Activated CD4-positive, alpha-beta memory T cell treated with anti-CD3 and anti-CD28 coated beads, Interleukin-2, amount 10 ng/mL, durations not matched to agents 7 days and 5 days (primary cell): ENCODE results near the gene UBE2H. TPM values are rescaled to one million over a fixed set of nuclear protein-coding genes. Genes with fewer than 3 reads are reported as not detected.

Experiments used
- CTCF ChIA-PET: fragments of 350-600 bp; sonication (Branson Sonifier 250); formaldehyde crosslinking; loops from one replicate; lab custom pipeline; 2021; ENCODE audit warnings: antibody characterized with exemption, inconsistent platforms; lab: Charles Lee
- POLR2A ChIA-PET: fragments of 350-600 bp; sonication (Branson Sonifier 250); formaldehyde crosslinking; loops from one replicate; lab custom pipeline; 2021; ENCODE audit warnings: antibody characterized with exemption; lab: Charles Lee
- DNase-seq: peaks from one replicate; pipeline ENCODE4 v3.0.0-alpha.2; 2020
- H3K27ac Mint-ChIP-seq: one replicate; pipeline ENCODE4 v1.8.0; 2021; ENCODE audit warnings: mild to moderate bottlenecking, mixed read lengths
- H3K27me3 Mint-ChIP-seq: one replicate; pipeline ENCODE4 v1.8.0; 2021; ENCODE audit warnings: mixed read lengths
- H3K36me3 Mint-ChIP-seq: one replicate; pipeline ENCODE4 v1.8.0; 2021; ENCODE audit warnings: low read depth, mixed read lengths
- H3K4me1 Mint-ChIP-seq: one replicate; pipeline ENCODE4 v1.8.0; 2021; ENCODE audit warnings: mixed read lengths
- H3K4me3 Mint-ChIP-seq: one replicate; pipeline ENCODE4 v1.8.0; 2021; ENCODE audit warnings: mild to moderate bottlenecking, mixed read lengths
- H3K9me3 Mint-ChIP-seq: one replicate; pipeline ENCODE4 v1.8.0; 2021; ENCODE audit warnings: mixed read lengths
- total RNA-seq, 2 experiments: library from RNA; stranded (reverse); gene quantifications; one replicate each; pipeline ENCODE4 v1.2.3, GENCODE V29; 2021

UBE2H gene
- total RNA-seq, 2 experiments from 2014 or later = 57.9 to 58.4 TPM

GRCh38 chr7:129855935-129856717, 96.6 kb downstream of the UBE2H start:
- POLR2A ChIA-PET = interaction anchor here (0.9 kb wide), 1 partner anchor 10 kb away, joined by 3 read pairs; no protein-coding TSS in a partner anchor
- CTCF ChIA-PET = interaction anchor here (0.7 kb wide), 1 partner anchor 15 kb away, joined by 3 read pairs; no protein-coding TSS in a partner anchor
- DNase-seq = no peak
- H3K4me1 Mint-ChIP-seq = peaks cover 57% of the 10 kb centered on the region
- H3K27me3 Mint-ChIP-seq = no peaks in the 10 kb centered on the region
- H3K9me3 Mint-ChIP-seq = no peaks in the 10 kb centered on the region
- H3K36me3 Mint-ChIP-seq = peaks cover 21% of the 10 kb centered on the region
- H3K4me3 Mint-ChIP-seq = no peak overlapping the region
- H3K27ac Mint-ChIP-seq = no peak overlapping the region

GRCh38 chr7:129855234-129855673, 97.5 kb downstream of the UBE2H start:
- CTCF ChIA-PET = no interaction called here
- peaks cover 52% of the 10 kb centered on the region for H3K4me1 Mint-ChIP-seq

GRCh38 chr7:129854401-129854800, 98.4 kb downstream of the UBE2H start:
- CTCF ChIA-PET = no interaction called here
- peaks cover 45% of the 10 kb centered on the region for H3K4me1 Mint-ChIP-seq
- POLR2A ChIA-PET = no interaction called here
- no peaks in the 10 kb centered on the region for H3K27me3 Mint-ChIP-seq
- H3K9me3 Mint-ChIP-seq = no peaks in the 10 kb centered on the region
- peaks cover 17% of the 10 kb centered on the region for H3K36me3 Mint-ChIP-seq
- DNase-seq = no peak
- H3K27ac Mint-ChIP-seq = no peak overlapping the region
- no peak overlapping the region for H3K4me3 Mint-ChIP-seq

More at GRCh38 chr7:129855234-129855673, 97.5 kb downstream of the UBE2H start:
- Mint-ChIP-seq H3K36me3 (peaks cover 17% of the 10 kb centered on the region), H3K27me3 (no peaks in the 10 kb centered on the region), H3K9me3 (no peaks in the 10 kb centered on the region), H3K4me3 (no peak overlapping the region), H3K27ac (no peak overlapping the region)
- POLR2A ChIA-PET = interaction anchor here (0.9 kb wide), 1 partner anchor 11 kb away, joined by 3 read pairs; no protein-coding TSS in a partner anchor
- no peak for DNase-seq

- H3K27me3 Mint-ChIP-seq = no peaks in the 10 kb centered on the region
- no peaks in the 10 kb centered on the region for H3K9me3 Mint-ChIP-seq
- H3K36me3 Mint-ChIP-seq = peaks cover 20% of the 10 kb centered on the region
- peaks cover 41% of the 10 kb centered on the region for H3K4me1 Mint-ChIP-seq
- ChIA-PET POLR2A (interaction anchor here (0.7 to 0.9 kb wide), 2 partner anchors 41 to 544 kb away, joined by 3 to 4 read pairs; no protein-coding TSS in a partner anchor), CTCF (no interaction called here)
- H3K27ac Mint-ChIP-seq = no peak overlapping the region
- H3K4me3 Mint-ChIP-seq = no peak overlapping the region
- no peak for DNase-seq
These were observed 99.0 kb downstream of the UBE2H start for GRCh38 chr7:129853661-129854268.

- no peak overlapping the region for H3K27ac Mint-ChIP-seq
- peaks cover 41% of the 10 kb centered on the region for H3K4me1 Mint-ChIP-seq
- CTCF ChIA-PET = interaction anchor here (0.6 to 1.7 kb wide), 3 partner anchors 22 to 175 kb away, joined by 3 to 8 read pairs (median 3); no protein-coding TSS in a partner anchor
- POLR2A ChIA-PET = no interaction called here
- DNase-seq = no peak
- no peaks in the 10 kb centered on the region for H3K9me3 Mint-ChIP-seq
- no peak overlapping the region for H3K4me3 Mint-ChIP-seq
- H3K36me3 Mint-ChIP-seq = peaks cover 13% of the 10 kb centered on the region
- no peaks in the 10 kb centered on the region for H3K27me3 Mint-ChIP-seq
These were observed 101.0 kb downstream of the UBE2H start for GRCh38 chr7:129851809-129852208.

- CTCF ChIA-PET = interaction anchor here (0.6 to 1.7 kb wide), 3 partner anchors 22 to 176 kb away, joined by 3 to 8 read pairs (median 3); no protein-coding TSS in a partner anchor
- Mint-ChIP-seq H3K4me1 (peaks cover 41% of the 10 kb centered on the region), H3K27me3 (no peaks in the 10 kb centered on the region), H3K9me3 (no peaks in the 10 kb centered on the region), H3K27ac (no peak overlapping the region), H3K36me3 (peaks cover 13% of the 10 kb centered on the region), H3K4me3 (no peak overlapping the region)
- POLR2A ChIA-PET = no interaction called here
- DNase-seq = no peak
These were observed 101.6 kb downstream of the UBE2H start for GRCh38 chr7:129851174-129851573.

GRCh38 chr7:129848436-129848835, 104.3 kb downstream of the UBE2H start:
- no peak overlapping the region for H3K27ac Mint-ChIP-seq
- peaks cover 40% of the 10 kb centered on the region for H3K4me1 Mint-ChIP-seq
- POLR2A ChIA-PET = no interaction called here
- H3K4me3 Mint-ChIP-seq = no peak overlapping the region
- no peak for DNase-seq
- no peaks in the 10 kb centered on the region for H3K9me3 Mint-ChIP-seq
- H3K27me3 Mint-ChIP-seq = no peaks in the 10 kb centered on the region
- CTCF ChIA-PET = no interaction called here
- peaks cover 13% of the 10 kb centered on the region for H3K36me3 Mint-ChIP-seq

- no peaks in the 10 kb centered on the region for H3K9me3 Mint-ChIP-seq
- ChIA-PET CTCF (no interaction called here), POLR2A (no interaction called here)
- no peak for DNase-seq
- H3K4me3 Mint-ChIP-seq = no peak overlapping the region
- H3K36me3 Mint-ChIP-seq = peaks cover 13% of the 10 kb centered on the region
- H3K4me1 Mint-ChIP-seq = peaks cover 48% of the 10 kb centered on the region
- H3K27me3 Mint-ChIP-seq = no peaks in the 10 kb centered on the region
- no peak overlapping the region for H3K27ac Mint-ChIP-seq
These were observed 106.8 kb downstream of the UBE2H start for GRCh38 chr7:129845972-129846327.

- Mint-ChIP-seq H3K36me3 (peaks cover 13% of the 10 kb centered on the region), H3K9me3 (no peaks in the 10 kb centered on the region), H3K4me1 (peaks cover 53% of the 10 kb centered on the region), H3K4me3 (no peak overlapping the region), H3K27ac (peak overlapping the region; percentile 31), H3K27me3 (no peaks in the 10 kb centered on the region)
- POLR2A ChIA-PET = no interaction called here
- DNase-seq = no peak
- CTCF ChIA-PET = interaction anchor here (1.3 kb wide), 1 partner anchor 16 kb away, joined by 4 read pairs; no protein-coding TSS in a partner anchor
These were observed 107.4 kb downstream of the UBE2H start for GRCh38 chr7:129845178-129845971.

- peaks cover 54% of the 10 kb centered on the region for H3K4me1 Mint-ChIP-seq
- peak overlapping the region; percentile 55 for H3K27ac Mint-ChIP-seq
- H3K4me3 Mint-ChIP-seq = no peak overlapping the region
- CTCF ChIA-PET = interaction anchor here (0.7 to 1.3 kb wide), 2 partner anchors 15 kb away, joined by 3 to 4 read pairs; no protein-coding TSS in a partner anchor
- POLR2A ChIA-PET = no interaction called here
- no peaks in the 10 kb centered on the region for H3K9me3 Mint-ChIP-seq
- no peaks in the 10 kb centered on the region for H3K27me3 Mint-ChIP-seq
- H3K36me3 Mint-ChIP-seq = peaks cover 14% of the 10 kb centered on the region
- peak; percentile 34 for DNase-seq
These were observed 108.6 kb downstream of the UBE2H start for GRCh38 chr7:129843978-129844840.

- H3K27me3 Mint-ChIP-seq = no peaks in the 10 kb centered on the region
- no peak overlapping the region for H3K4me3 Mint-ChIP-seq
- peaks cover 54% of the 10 kb centered on the region for H3K4me1 Mint-ChIP-seq
- H3K9me3 Mint-ChIP-seq = no peaks in the 10 kb centered on the region
- ChIA-PET POLR2A (interaction anchor here (0.7 kb wide), 1 partner anchor 166 kb away, joined by 3 read pairs; no protein-coding TSS in a partner anchor), CTCF (interaction anchor here (0.7 kb wide), 1 partner anchor 14 kb away, joined by 3 read pairs; no protein-coding TSS in a partner anchor)
- DNase-seq = no peak
- H3K36me3 Mint-ChIP-seq = peaks cover 13% of the 10 kb centered on the region
- peak overlapping the region; percentile 55 for H3K27ac Mint-ChIP-seq
These were observed 109.3 kb downstream of the UBE2H start for GRCh38 chr7:129843365-129843898.
